PC-9 (cell line): Measurements from ENCODE around the gene SYNDIG1.

ENCODE experiments used
- CTCF ChIP-seq: fragments of 200-600 bp; sonication (generic); conservative IDR thresholded peaks from 2 replicates; pipeline ENCODE4 v1.6.1; 2017; ENCODE audit warnings: mixed run types, antibody characterized with exemption, mild to moderate bottlenecking, moderate library complexity
- EZH2 ChIP-seq: fragments of 200-600 bp; sonication (generic); IDR thresholded peaks from 2 replicates; pipeline ENCODE4 v1.8.0; 2017; ENCODE audit warnings: antibody characterized with exemption, low read depth

GRCh38 chr20:24521032-24521431 lies 51.6 kb downstream of the SYNDIG1 start:
- TF ChIP-seq CTCF = no peak
- no peak for TF ChIP-seq EZH2
